ENCODE data around the gene CRISP1.
"Not testable (repeated sequence)": the region's sequence is repeated elsewhere in the genome, so short reads cannot be mapped to it uniquely, and the experiment has no call there.

- TF ChIP-seq POLR2AphosphoS5, CTCF, POLR2A (IDR thresholded peaks at IDR 0.05): not testable (repeated sequence)
Measured at GRCh38 chr6:49895553-49895952, 29.2 kb upstream of the CRISP1 start.
